Measurements from ENCODE around the gene APRT. TPM values are rescaled to one million over a fixed set of nuclear protein-coding genes. Genes with fewer than 3 reads are reported as not detected.

APRT gene
- total RNA-seq, 1 donor from 2014 or later = 54.4 TPM

- no peaks in the 10 kb centered on the region for H3K36me3 Mint-ChIP-seq (ENCODE audit: unreplicated experiment)
- DNase-seq = no peak
- no peak overlapping the region for H3K27ac Mint-ChIP-seq (ENCODE audit: unreplicated experiment)
- H3K4me1 Mint-ChIP-seq (ENCODE audit: low read depth, unreplicated experiment) = no peaks in the 10 kb centered on the region
- H3K27me3 Mint-ChIP-seq (ENCODE audit: unreplicated experiment) = peaks cover 1% of the 10 kb centered on the region
- peaks cover 2% of the 10 kb centered on the region for H3K9me3 Mint-ChIP-seq (ENCODE audit: unreplicated experiment)
- no peak overlapping the region for H3K4me3 Mint-ChIP-seq (ENCODE audit: unreplicated experiment)
- no peak for TF ChIP-seq CTCF (IDR thresholded peaks at IDR 0.05; ENCODE audit: partially characterized antibody, unreplicated experiment)
These were observed 13.7 kb downstream of the APRT start for GRCh38 chr16:88798073-88798472.

DNA sequence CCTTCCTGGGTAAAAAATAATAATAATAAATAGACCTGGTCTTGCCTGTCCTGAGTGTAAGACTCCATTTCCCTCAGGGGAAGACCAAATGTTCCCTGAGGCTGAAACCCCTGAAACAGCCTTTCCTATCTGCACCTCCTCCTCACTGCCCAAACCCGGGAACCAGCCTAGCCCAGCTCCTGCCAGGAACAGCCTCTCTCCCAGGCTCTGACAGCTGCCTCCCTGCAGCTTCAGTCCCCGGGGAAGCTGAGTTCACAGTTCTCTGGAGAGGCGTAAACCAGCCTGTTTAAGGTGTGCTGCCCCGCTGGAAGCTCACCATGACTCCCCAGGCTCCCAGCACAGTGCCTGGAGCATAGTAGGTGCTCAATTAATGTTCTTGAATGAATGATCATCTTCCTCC is 15.4 kb downstream of the APRT start:
- Mint-ChIP-seq H3K36me3 (ENCODE audit: unreplicated experiment) (no peaks in the 10 kb centered on the region), H3K9me3 (ENCODE audit: unreplicated experiment) (peaks cover 2% of the 10 kb centered on the region), H3K27ac (ENCODE audit: unreplicated experiment) (no peak overlapping the region), H3K4me1 (ENCODE audit: low read depth, unreplicated experiment) (peaks cover 4% of the 10 kb centered on the region), H3K27me3 (ENCODE audit: unreplicated experiment) (peaks cover 4% of the 10 kb centered on the region), H3K4me3 (ENCODE audit: unreplicated experiment) (no peak overlapping the region)
- TF ChIP-seq CTCF (IDR thresholded peaks at IDR 0.05; ENCODE audit: partially characterized antibody, unreplicated experiment) = no peak
- DNase-seq = no peak

GRCh38 chr16:88793251-88793954 is 18.3 kb downstream of the APRT start:
- TF ChIP-seq CTCF (IDR thresholded peaks at IDR 0.05; ENCODE audit: partially characterized antibody, unreplicated experiment) = no peak
- DNase-seq = no peak
- H3K4me3 Mint-ChIP-seq (ENCODE audit: unreplicated experiment) = no peak overlapping the region
- H3K36me3 Mint-ChIP-seq (ENCODE audit: unreplicated experiment) = no peaks in the 10 kb centered on the region
- H3K4me1 Mint-ChIP-seq (ENCODE audit: low read depth, unreplicated experiment) = peaks cover 4% of the 10 kb centered on the region
- no peaks in the 10 kb centered on the region for H3K9me3 Mint-ChIP-seq (ENCODE audit: unreplicated experiment)
- H3K27ac Mint-ChIP-seq (ENCODE audit: unreplicated experiment) = no peak overlapping the region
- H3K27me3 Mint-ChIP-seq (ENCODE audit: unreplicated experiment) = peaks cover 3% of the 10 kb centered on the region

GRCh38 chr16:88792668-88793250 is 19.0 kb downstream of the APRT start:
- TF ChIP-seq CTCF (IDR thresholded peaks at IDR 0.05; ENCODE audit: partially characterized antibody, unreplicated experiment) = no peak
- Mint-ChIP-seq H3K4me3 (ENCODE audit: unreplicated experiment) (no peak overlapping the region), H3K4me1 (ENCODE audit: low read depth, unreplicated experiment) (peaks cover 4% of the 10 kb centered on the region), H3K36me3 (ENCODE audit: unreplicated experiment) (no peaks in the 10 kb centered on the region), H3K27me3 (ENCODE audit: unreplicated experiment) (peaks cover 5% of the 10 kb centered on the region), H3K9me3 (ENCODE audit: unreplicated experiment) (no peaks in the 10 kb centered on the region), H3K27ac (ENCODE audit: unreplicated experiment) (no peak overlapping the region)
- no peak for DNase-seq

DNA sequence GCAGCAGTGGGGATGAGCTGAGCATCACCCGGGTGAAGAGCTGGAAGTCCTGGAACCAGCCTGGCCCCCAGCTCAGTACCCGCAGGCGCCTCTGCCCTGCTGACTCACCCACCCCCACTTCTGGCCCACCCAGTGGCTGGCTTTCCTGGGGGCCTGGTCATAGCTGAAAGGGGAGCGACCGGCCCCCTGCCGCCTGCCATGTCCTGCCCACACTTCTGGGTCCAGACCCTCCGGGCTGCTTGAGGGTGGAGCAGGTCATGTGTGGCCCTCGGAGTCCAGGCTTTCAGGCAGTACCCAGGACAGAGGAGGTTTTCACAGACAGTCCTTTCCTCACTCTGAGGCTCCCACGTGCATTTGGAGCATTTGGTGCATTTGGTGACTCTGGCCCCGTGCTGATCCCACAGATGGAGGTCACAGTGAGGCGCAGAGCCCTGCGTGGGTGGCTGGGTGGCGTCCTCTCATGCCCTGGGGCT is 19.6 kb downstream of the APRT start:
- Mint-ChIP-seq H3K27ac (ENCODE audit: unreplicated experiment) (no peak overlapping the region), H3K4me1 (ENCODE audit: low read depth, unreplicated experiment) (peaks cover 4% of the 10 kb centered on the region), H3K36me3 (ENCODE audit: unreplicated experiment) (no peaks in the 10 kb centered on the region), H3K9me3 (ENCODE audit: unreplicated experiment) (no peaks in the 10 kb centered on the region), H3K4me3 (ENCODE audit: unreplicated experiment) (no peak overlapping the region), H3K27me3 (ENCODE audit: unreplicated experiment) (peaks cover 5% of the 10 kb centered on the region)
- TF ChIP-seq CTCF (IDR thresholded peaks at IDR 0.05; ENCODE audit: partially characterized antibody, unreplicated experiment) = no peak
- no peak for DNase-seq

Data from glutamatergic neuron (in vitro differentiated cells).